ENCODE results near the gene TGFB2.
"Not testable (repeated sequence)": the region's sequence is repeated elsewhere in the genome, so short reads cannot be mapped to it uniquely, and the experiment has no call there.

The TGFB2 gene

DNA sequence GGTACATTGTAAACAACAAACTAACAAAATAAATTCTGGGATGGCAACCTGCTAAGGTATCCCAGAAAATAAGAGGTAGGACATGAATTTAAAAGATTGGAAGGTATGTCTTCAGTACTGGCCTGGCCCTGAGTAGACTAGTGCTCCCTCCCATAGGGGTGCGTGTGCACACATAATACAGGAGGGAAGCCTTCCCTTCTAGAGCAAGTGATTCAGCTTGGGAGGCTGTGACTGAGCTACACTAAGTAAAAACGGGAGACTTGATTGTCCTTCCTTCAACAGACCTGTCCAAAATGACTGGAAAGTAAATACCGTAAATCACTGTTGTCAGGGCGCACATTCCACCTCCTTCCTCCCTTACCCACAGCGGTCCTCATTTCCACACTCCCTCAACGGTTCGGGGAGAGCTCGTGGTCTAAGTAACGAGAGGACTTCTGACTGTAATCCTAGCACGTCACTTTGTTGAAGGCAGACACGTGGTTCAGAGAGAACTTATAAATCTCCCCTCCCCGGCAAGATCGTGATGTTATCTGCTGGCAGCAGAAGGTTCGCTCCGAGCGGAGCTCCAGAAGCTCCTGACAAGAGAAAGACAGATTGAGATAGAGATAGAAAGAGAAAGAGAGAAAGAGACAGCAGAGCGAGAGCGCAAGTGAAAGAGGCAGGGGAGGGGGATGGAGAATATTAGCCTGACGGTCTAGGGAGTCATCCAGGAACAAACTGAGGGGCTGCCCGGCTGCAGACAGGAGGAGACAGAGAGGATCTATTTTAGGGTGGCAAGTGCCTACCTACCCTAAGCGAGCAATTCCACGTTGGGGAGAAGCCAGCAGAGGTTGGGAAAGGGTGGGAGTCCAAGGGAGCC lies at the start of gene TGFB2:
Gene TGFB2 (plus strand): TSS at position 523 of the 859 bp plus-strand sequence. CDS start 1,366 bp downstream, outside the sequence.
- DNase-seq: peak; percentile 23

- no peak for DNase-seq
These were observed 49.0 kb upstream of the TGFB2 start for GRCh38 chr1:218296162-218296561.

DNA sequence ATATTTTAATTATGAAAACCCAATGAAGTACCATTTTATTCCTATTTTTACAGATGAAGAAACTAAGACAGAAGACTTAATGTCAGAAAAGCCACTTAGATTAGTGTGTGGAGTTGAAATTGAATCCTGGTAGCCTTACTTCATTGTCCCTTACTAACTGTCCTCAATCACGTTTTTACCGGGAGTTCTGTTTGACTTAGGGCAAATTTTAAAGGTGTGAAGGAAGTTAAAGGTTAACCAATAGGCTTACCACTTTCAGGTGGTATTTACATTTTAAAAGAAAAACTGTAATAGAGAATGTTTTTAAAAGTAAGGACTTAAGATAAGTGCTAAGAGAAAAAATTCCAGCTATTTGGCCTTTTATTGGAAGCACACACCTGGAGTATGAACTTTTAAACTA lies 47.7 kb upstream of the TGFB2 start:
- DNase-seq: no peak

- DNase-seq: no peak
These were observed 47.3 kb upstream of the TGFB2 start for GRCh38 chr1:218297867-218298266.

DNA sequence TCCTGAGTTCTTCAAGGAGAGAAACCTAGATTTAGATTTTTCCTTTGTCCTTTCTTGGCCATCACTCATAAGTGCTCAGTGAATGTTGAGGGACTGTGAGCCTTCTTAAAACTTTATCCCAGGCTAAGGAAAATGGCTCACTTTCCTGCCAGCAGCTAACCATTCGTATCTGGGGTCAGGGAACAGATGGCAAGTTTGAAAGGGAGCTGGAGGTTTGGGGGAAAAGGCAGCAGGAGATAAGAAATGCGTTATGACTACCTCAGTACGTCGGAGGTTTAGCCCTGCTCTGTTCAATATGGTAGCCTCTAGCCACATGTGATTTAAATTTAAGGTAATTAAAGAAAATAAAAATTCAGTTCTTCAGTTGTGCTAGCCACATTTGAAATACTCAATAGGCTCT lies 46.7 kb upstream of the TGFB2 start:
- DNase-seq: no peak

- no peak for DNase-seq
These were observed 45.7 kb upstream of the TGFB2 start for GRCh38 chr1:218299416-218299815.

DNA sequence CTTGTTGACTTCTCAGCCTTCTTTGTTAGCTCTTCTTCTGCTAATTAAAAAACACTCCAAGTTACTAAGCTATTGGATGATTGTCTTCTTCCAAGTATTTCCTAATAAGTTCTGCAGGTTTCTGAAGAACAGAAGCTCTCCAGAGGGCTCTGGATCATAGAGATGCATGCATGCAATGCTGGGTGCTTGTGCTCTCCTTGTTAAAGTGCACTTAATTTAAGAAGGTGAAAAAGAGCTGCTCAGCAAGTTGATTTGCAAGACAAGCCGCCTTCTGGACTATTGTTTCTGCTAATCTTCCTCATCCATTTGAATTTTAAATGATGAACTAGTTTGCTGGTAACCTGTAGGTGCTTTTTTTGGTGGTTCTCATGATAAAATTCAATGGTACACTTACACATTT lies 43.9 kb upstream of the TGFB2 start:
- no peak for DNase-seq

DNA sequence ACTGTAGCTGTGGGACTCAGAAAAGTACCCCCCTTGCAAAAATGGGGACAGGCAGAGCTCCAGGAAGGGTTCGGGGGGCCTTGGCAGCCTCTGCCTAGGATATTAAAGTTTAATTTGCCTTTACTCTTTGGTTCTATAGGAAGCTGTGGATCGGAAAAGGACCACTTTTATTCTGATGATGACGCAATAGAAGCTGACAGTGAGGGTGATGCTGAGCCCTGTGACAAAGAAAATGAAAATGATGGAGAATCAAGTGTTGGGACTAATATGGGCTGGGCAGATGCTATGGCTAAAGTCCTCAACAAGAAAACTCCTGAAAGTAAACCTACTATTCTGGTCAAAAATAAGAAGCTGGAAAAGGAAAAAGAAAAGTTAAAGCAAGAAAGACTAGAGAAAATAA lies 43.0 kb upstream of the TGFB2 start:
- DNase-seq: no peak

GRCh38 chr1:218303176-218303879 lies 41.8 kb upstream of the TGFB2 start:
- DNase-seq: no peak

DNA sequence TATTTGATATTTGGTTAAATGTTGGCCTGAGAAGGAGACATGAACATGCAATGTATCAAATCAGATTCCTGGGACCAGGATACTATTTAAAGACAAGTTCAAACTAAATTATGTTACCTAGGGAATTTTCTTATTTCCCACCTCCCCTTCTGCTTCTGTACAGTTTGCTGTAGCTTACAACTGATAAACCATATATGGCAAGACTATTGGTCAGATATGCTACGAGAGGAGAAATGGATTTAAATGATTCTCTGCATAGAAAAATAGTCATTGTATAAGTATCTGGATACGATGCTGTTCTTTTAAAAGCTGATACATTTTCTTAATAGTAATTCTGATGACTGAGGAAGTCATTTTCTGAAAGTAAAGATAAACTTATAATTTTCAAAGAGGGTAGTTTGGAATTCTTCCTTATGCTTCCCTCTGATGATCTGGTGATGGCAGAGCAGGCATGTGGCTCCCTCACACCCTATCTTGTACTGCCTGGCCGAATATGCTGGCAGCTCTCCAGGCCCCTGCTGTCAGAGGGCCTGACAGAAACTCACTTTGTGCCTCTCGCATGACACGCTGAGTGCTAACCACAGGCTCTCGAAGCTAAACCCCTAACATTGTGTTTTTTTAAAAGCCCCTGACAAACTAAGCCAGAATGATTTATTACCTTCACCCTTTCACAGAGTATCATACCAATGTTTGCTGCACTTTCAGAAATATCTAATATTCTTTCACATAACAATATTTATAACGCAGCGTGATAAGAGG lies 40.7 kb upstream of the TGFB2 start:
- no peak for DNase-seq

DNA sequence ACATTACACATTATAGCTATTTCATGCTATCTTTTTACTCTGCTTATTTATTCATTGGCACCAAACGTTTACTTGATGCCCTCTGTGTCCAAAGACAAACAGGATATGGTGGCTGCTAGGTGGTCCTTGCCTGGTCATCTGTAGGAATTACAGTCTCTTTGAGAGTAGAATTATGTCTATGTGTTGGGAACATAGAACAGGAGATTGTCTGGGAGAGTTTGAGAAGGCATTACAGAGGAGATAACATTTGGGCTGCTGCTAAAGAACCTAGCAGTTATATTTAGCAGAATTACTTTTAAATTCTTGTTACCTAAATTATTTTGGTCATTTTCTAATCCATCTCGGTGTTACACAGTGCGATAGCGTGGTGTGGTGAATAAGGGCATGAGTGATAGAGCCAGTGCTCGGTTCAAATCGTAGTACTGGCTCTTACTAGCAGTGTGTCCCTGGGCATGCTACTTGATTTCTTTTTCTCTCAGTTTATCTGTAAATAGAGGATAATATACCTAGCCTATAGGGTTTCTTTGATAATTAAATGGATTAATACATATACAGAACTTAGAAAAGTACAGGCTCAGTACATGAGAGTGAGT lies 39.6 kb upstream of the TGFB2 start:
- DNase-seq: no peak

DNA sequence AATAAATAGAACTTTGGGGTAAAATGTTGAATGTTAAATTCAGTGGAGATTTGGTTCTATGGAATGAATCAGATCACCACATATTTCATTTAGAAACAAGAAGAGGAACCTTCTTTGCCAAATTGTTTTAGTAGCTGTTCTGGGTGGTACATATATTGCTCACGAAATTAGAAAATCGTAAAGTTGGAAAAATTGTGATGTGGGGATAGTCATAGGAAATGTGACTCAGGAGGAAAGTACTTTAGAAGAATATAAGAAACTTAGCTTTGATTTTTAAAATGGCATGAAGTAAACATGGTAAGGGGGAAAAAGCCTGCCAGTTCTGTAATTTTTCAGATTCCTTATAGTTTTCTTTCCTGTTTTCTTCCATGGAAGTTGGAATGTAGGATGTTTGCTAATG lies 32.6 kb upstream of the TGFB2 start:
- no peak for DNase-seq

DNA sequence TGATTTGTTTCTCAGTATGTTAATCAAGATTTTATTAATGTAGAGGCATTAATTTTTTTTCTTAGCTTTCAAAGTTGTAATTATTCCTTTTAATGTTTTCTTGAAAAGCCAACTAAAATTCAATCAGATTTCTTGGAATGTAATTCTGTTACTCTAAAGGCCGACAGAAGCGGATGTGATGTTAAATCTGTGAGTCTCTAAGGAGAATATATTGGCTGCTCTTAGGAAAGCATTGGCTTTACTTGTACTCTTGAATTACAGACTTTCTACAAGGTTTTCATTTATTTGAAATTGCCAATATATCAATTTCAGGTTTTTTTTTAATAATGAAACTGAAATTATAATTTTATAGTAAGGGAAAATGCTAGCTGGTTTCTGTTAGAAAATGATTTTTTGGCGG lies 30.8 kb upstream of the TGFB2 start:
- DNase-seq: no peak

DNA sequence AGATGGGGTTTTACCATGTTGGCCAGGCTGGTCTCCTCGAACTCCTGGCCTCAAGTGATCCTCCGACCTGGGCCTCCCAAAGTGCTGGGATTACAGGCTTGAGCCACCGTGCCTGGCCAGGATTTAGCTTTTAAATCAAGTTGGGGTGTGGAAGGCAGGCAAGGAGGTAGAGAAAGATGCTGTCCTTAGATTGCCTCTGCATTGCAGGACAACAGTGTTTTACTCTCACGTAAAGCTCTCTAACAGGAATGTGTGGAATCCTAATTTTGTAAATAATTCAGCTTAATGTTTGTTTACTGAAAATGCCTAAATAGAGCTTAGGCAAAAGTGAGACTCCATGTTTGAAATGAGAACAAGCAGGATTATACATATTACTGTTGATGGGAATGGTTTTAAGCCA lies 29.5 kb upstream of the TGFB2 start:
- no peak for DNase-seq

DNA sequence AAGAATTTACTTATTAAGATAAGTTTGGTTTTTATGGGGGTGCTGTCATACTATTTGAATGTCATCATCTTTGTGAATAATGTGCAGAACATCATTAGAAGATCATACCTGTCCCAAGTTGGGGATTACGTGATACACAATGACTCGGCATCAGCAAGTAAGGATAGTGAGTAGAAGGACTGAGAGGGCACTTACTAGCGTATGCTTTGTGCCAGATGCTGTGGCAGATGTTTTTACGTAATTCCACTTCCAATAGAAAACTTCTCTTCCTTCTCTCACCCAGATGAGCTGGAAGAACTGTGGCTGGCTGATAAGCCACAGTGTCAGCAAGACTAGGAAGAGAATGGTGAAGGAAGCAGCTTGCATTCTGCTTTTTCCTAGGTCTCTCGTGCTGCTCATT lies 28.1 kb upstream of the TGFB2 start:
- DNase-seq: no peak

- not testable (repeated sequence) for DNase-seq
These were observed 25.0 kb upstream of the TGFB2 start for GRCh38 chr1:218320182-218320581.

DNA sequence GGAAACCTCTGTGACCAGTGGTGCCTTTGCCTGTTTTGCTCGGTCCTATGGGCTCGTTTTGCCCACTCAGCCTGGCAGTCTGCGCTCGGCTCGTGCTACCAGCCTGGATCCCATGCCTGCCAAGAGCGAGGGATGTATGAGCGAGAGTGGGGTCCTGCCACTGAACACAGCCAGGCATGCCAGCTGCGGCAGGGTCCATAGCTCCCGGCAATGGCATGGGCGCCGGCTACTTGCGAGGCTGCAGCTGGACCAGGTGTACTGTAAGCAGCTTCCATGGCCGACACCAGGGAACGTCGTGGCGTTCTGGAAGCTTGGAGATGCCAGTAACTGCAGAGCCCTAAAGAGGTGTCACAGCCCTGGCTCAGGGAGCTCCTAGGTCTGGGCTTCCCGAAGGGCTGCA lies 22.4 kb upstream of the TGFB2 start:
- no peak for DNase-seq

GRCh38 chr1:218323568-218324225 lies 21.4 kb upstream of the TGFB2 start:
- no peak for DNase-seq

DNA sequence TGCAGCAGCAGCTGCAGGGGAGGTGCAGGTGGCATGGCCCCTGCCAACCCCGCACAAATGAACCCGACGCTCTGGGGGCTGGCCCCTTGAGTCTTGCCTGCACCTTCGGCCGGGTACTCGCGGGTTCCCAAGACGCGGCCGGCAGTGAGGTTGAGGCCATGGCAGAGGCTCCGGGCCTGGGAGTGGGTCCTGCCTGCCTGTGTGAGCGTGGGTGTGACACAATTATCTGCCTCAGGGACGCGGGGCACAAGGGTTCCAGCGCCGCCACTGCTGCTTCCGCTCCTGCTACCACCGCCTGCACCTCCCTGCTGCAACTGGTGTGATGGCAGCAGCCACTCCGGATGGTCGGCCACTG lies 20.9 kb upstream of the TGFB2 start:
- no peak for DNase-seq

- no peak for DNase-seq
These were observed 16.4 kb upstream of the TGFB2 start for GRCh38 chr1:218328769-218329168.

- DNase-seq: no peak
These were observed 15.0 kb upstream of the TGFB2 start for GRCh38 chr1:218330043-218330623.

DNA sequence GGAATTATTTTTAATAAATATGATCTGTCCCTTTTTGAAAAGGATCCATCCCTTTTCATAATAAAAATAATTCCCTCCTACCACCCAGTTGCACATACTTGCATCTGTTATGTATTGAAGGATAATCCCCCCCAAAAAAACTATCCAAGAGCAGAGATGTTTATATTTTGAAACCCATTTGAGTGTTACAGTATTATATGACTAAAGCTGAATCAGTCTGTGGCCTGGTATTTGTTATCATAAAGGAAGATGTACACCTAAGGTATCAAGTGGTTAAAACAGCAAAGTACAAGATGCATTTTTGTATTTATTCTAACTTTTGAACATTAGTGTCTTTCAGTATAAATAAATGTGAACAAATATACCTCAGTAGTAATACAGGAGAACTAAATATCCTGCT lies 12.7 kb upstream of the TGFB2 start:
- no peak for DNase-seq
